Stimulated activated CD8-positive, alpha-beta memory T cell treated with anti-CD3 and anti-CD28 coated beads, Interleukin-7, amount 100 ng/mL, for 48 hours (primary cell): ENCODE measurements around the gene TMEM235.
"Not testable (repeated sequence)": the region's sequence is repeated elsewhere in the genome, so short reads cannot be mapped to it uniquely, and the experiment has no call there.

Experiments used
- DNase-seq, 2 donors: peaks; one replicate each; pipeline ENCODE4 v3.0.0-alpha.2; 2020; ENCODE audit warnings: low read depth in 1 of 2; ENCODE audit errors: extremely low read depth in 1 of 2

The TMEM235 gene

DNA sequence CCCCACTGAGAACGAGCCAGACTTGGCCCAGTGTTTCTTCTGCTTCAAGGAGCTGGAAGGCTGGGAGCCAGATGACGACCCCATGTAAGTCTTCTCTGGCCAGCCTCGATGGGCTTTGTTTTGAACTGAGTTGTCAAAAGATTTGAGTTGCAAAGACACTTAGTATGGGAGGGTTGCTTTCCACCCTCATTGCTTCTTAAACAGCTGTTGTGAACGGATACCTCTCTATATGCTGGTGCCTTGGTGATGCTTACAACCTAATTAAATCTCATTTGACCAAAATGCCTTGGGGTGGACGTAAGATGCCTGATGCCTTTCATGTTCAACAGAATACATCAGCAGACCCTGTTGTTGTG, 16.7 kb upstream of the TMEM235 start:
- no peak for DNase-seq

GRCh38 chr17:78219396-78220150, 11.9 kb upstream of the TMEM235 start:
- no peak for DNase-seq

DNA sequence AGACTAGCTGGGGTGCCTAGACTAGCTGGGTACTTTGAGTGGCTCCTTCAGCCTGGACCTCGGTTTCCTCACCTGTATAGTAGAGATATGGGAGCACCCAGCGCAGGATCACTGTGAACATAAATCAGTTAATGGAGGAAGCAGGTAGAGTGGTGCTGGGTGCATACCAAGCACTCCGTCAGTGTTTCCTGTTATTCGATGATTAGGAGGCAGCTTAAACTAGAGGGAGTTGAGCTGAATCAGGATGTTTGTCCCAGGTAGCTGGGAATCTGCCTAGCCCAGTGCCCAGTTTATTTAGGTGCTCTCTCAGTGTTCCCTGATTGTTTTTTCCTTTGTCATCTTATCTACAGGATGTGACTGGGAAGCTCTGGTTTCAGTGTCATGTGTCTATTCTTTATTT, 8.4 kb upstream of the TMEM235 start:
- DNase-seq = no peak

DNA sequence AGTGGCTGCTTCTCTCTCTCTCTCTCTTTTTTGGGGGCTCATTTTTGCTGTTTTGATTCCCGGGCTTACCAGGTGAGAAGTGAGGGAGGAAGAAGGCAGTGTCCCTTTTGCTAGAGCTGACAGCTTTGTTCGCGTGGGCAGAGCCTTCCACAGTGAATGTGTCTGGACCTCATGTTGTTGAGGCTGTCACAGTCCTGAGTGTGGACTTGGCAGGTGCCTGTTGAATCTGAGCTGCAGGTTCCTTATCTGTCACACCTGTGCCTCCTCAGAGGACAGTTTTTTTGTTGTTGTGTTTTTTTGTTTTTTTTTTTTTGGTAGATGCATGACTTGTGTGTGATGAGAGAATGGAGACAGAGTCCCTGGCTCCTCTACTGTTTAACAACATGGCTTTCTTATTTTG, 7.7 kb upstream of the TMEM235 start:
- DNase-seq = no peak

DNA sequence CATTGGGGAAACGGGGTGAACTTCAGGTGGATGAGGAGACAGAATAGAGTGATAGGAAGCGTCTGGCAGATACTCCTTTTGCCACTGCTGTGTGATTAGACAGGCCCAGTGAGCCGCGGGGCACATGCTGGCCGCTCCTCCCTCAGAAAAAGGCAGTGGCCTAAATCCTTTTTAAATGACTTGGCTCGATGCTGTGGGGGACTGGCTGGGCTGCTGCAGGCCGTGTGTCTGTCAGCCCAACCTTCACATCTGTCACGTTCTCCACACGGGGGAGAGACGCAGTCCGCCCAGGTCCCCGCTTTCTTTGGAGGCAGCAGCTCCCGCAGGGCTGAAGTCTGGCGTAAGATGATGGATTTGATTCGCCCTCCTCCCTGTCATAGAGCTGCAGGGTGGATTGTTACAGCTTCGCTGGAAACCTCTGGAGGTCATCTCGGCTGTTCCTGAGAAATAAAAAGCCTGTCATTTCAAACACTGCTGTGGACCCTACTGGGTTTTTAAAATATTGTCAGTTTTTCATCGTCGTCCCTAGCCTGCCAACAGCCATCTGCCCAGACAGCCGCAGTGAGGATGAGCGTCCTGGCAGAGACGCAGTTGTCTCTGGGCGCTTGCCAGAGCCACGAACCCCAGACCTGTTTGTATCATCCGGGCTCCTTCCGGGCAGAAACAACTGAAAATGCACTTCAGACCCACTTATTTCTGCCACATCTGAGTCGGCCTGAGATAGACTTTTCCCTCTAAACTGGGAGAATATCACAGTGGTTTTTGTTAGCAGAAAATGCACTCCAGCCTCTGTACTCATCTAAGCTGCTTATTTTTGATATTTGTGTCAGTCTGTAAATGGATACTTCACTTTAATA, 7.0 kb upstream of the TMEM235 start:
- no peak for DNase-seq

- DNase-seq = no peak
Measured at GRCh38 chr17:78225088-78225865, 6.2 kb upstream of the TMEM235 start.

- no peak for DNase-seq
Measured at GRCh38 chr17:78226055-78226758, 5.2 kb upstream of the TMEM235 start.

DNA sequence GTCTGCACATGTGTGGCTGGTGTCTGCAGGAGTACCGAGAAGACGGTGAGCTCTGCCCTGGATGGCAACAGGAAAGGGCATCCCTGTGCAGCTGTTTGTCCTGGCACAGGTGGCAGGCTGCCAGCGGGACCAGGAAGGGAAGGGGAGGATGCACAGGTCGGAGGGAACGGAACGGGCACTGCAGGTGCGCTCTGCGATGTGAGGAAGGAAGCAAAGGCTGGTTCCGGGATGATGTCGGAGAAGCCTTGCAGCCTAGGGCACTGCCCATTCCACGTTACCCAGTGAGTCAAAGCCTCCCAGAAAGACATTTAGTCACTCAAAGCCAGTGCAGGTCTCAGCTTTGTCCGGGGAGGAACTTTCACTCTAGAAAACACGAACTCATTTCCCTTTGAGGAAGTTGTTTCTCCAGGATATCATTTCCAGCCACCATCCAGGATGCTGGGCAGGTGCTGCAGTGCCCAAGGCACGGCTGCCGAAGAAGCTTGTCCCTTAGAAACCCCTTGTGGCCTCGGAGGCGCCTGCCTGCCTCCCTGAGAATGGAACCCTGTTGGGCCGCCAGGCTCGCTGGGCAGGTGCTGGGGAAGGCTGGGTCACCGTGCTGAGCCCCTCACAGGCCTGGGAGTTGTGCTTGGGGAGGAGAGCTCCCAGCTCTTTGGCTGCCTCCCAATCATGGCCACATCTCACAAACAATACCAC, 4.5 kb upstream of the TMEM235 start:
- DNase-seq = no peak

DNA sequence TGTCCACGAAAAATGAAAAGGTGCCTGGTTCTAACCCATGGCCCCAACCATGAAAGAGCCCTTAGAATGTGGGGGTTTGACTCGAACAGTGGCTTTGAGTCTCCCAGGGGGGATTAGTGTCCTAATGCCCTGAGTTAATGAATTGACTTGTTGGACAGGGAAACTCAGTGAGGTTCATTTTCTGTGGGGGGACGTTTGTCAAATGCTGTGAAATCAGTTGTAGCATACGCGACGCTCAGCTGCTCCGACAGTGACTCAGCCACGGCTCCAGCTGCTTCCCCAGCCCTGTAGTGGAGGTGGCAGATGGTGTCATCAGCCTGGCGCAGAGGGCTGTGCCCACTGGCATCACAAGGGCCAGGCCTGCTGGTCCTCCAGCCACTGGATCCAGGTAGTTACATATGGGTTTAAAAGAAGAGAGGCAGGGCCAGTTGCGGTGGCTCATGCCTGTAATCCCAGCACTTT, 3.9 kb upstream of the TMEM235 start:
- no peak for DNase-seq

DNA sequence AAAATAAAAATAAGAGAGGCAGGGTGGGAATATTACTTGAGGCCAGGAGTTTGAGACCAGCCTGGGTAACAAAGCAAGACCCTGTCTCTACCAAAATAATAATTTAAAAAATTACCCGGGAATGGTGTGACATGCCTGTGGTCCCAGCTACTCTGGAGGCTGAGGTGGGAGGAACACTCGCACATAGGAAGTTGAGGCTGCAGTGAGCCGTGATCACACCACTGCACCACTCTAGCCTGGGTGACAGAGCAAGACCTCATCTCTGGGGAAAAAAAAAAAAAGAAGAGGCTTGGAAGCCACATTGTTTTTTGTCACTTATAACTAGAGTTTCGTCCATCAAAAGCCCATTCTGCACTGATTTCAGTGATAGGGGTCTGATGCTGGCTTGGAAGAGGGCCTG, 3.3 kb upstream of the TMEM235 start:
- no peak for DNase-seq

DNA sequence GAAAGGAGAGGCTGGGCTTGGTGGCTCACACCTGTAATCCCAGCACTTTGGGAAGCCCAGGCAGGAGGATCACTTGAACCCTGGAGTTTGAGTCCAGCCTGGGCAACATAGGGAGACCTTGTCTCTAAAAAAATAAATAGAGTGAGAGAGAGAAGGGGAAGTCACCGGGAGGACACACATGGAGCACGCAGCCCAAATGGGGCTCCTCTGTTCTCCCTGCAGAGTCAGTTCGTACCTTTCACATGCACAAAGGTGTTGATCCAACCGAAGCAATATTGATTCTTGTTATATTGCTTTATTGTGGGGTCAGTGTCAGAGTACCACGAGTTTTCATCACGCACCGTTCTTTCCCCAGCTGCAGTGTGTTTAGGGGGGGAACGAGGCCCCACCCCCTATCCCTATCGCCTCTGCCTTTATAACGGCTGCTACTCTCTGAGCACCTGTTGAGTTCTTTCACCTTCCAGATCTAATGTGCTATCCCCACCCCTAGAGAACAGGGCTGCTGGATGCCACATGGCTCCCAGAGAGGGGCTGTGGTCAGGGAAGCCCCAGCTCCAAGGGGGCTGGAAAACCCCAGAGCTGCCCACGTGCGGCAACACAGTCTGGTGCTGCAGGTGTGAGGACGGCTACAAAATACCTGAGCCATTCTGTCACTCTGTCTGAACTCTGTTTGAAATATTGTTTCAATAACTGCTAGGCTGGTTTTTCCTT, 1.0 kb upstream of the TMEM235 start:
- no peak for DNase-seq

- no peak for DNase-seq
Measured at GRCh38 chr17:78231991-78232858, 794 bp downstream of the TMEM235 start.

- no peak for DNase-seq
Measured at GRCh38 chr17:78232859-78233173, 1.4 kb downstream of the TMEM235 start.

- DNase-seq = no peak
Measured at GRCh38 chr17:78233678-78234077, 2.2 kb downstream of the TMEM235 start.

- DNase-seq = no peak
Measured at GRCh38 chr17:78234261-78234865, 2.9 kb downstream of the TMEM235 start.

- not testable (repeated sequence) for DNase-seq
Measured at GRCh38 chr17:78235022-78235421, 3.6 kb downstream of the TMEM235 start.

DNA sequence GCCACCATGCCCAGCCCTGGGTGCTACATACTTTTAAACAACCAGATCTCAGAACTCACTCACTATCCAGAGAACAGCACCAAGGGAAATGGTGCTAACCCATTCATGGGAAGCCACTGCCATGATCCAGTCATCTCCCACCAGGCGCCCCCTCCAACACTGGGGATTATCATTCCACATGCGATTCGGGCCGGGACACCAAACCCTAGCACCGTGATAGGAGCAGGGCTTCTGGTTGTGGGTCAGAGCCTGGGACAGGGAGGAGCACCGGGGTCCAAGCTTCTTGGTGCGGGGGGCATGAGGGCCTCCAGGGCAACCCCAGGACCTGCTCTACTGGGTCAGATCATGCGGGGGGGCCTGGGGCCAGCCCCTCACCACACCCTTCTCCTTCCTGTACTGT, 4.5 kb downstream of the TMEM235 start:
- DNase-seq = no peak

DNA sequence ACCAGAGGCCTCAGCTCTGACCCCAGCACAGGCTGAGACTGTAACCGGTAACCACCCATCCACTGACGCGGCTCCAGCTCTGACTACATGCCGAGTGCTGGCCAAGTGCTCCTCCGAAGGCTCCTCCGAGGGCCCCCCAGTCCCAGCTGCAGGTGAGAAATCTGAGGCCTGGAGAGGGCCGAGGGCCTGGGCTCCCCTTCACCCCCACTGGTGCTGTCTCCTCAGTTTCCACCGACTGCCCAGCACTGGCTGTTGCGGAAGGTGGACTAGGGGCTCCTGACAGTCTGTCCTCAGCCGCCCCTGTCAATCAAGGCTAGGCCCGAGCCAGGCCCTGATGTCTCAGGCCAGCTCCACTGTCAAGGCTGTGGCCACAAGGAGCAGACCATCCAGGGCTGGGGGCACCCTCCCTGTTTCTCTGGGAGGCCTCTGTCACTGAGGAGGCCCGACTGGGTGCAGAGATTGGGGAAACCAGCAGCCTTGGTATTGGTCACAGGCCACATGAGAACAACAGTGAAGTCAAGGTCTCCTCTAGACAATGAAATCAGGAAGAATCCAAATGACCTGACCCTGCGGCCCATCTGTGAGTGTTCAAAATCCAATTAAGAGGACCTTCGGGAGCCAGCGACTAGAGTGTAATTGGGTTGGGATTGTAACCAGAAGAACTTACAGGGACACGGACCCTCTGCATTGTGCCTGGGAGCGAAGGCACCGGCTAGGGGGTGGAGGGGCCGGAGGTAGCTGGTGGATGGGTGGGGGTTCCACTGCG, 5.1 kb downstream of the TMEM235 start:
- no peak for DNase-seq
